ENCODE results near the gene SCN10A.

The SCN10A gene

DNA sequence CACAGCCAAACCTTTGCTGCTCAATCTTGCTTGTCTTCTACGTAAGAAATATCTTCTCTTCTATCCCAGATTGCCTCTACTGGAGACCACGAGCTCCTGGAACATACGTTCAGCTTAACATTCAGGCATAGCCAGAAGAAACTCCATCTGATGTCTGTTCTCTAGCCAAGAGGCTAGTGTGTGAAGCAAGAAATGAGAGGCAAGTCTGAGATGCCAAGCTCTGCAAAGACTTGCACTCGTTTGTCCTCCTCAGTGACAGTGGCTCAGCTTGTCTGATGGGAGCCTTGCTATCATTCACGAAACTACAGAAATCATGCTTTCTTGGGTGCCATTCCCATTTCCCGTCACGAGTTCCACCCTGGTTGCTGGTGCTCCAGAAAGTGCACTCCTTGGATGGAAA, at the start of gene SCN10A:
TSS of gene SCN10A (minus strand) at position 192 of the 400 bp plus-strand sequence. CDS start 22,207 bp downstream, outside the sequence.
- H3K27ac ChIP-seq = no peak within 1 kb of the TSS
- TF ChIP-seq, protein P1, sequence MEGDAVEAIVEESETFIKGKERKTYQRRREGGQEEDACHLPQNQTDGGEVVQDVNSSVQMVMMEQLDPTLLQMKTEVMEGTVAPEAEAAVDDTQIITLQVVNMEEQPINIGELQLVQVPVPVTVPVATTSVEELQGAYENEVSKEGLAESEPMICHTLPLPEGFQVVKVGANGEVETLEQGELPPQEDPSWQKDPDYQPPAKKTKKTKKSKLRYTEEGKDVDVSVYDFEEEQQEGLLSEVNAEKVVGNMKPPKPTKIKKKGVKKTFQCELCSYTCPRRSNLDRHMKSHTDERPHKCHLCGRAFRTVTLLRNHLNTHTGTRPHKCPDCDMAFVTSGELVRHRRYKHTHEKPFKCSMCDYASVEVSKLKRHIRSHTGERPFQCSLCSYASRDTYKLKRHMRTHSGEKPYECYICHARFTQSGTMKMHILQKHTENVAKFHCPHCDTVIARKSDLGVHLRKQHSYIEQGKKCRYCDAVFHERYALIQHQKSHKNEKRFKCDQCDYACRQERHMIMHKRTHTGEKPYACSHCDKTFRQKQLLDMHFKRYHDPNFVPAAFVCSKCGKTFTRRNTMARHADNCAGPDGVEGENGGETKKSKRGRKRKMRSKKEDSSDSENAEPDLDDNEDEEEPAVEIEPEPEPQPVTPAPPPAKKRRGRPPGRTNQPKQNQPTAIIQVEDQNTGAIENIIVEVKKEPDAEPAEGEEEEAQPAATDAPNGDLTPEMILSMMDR (IDR thresholded peaks at IDR 0.05) = no peak
- TF ChIP-seq ZFX (IDR thresholded peaks at IDR 0.05; ENCODE audit: borderline replicate concordance) = no peak

DNA sequence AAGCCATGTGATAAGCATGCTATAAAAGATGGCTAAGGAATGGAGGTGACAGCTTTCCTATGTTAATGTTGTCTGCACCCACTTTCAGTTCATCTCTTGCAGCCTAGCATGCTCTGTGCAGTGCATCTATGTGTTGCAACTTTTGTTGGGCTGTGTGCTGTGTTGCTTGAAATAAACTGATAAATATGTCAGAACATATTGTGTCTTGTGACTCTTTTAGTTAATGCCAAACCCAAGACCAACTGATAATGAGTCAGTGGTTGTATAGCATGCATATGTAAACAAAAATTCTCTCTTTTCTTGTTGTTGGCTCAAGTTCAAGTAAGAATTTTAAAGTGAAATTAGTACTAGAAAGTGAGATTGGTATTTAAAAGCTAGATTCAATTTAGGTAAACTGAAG, 37.0 kb upstream of the SCN10A start:
- TF ChIP-seq, protein P1 (IDR thresholded peaks at IDR 0.05) = no peak
- no peak for TF ChIP-seq ZFX (IDR thresholded peaks at IDR 0.05; ENCODE audit: borderline replicate concordance)
- no peak overlapping the region for H3K27ac ChIP-seq

DNA sequence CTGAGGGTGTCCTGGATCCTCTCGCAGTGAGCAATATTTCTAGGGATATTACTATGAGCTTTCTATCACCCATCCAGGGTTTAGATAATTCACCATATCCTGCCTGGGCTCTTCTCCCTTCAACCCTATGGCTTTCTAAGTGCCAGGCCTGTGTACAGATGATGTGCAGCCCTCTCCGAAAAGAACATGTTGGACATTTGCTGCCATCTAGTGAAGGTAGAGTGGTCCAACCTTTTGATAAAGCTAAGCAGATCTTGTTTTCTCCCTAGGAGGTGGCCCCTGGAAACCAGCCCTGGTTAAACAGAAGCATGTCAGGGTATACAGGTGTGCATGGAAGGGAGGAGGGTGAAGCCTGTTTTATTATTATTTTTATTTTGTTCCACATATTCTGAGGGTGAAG, 27.9 kb upstream of the SCN10A start:
- TF ChIP-seq, protein P1 (IDR thresholded peaks at IDR 0.05) = peak; percentile 46
- TF ChIP-seq ZFX (IDR thresholded peaks at IDR 0.05; ENCODE audit: borderline replicate concordance) = no peak
- no peak overlapping the region for H3K27ac ChIP-seq

DNA sequence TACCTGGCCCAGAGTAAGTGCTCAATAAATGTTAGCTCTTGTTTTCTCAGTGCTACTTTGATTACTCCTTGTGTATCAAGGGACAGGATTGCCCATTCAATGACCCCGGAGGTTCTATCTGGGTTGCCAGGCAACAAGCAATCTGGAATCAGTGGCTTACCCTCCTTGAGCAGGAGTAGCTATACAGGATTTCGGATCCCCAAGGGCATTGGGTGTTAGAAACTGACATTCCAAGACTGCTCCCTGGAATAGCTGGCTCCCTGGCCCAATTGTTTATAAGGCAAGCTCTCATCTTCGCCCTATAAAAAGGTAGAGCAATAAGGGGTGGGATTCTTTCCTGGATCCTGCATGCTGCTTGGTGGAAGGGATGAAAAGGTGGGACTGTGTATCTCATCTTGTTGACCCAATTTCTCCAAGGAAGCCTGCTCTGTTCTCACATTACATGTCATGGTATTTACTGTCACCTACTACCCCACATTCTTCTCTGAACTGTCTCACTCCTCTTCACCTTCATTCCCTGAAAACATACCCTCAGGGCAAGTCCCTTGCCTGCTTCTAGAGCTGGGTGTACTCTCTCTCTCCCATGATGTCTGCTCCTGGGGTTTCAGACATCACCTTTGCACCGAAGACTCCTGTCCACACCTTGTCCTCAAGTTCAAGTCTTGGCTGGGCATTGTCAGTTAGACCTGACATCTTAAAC, 26.4 kb upstream of the SCN10A start:
- TF ChIP-seq, protein P1 (IDR thresholded peaks at IDR 0.05) = no peak
- no peak for TF ChIP-seq ZFX (IDR thresholded peaks at IDR 0.05; ENCODE audit: borderline replicate concordance)
- no peak overlapping the region for H3K27ac ChIP-seq

DNA sequence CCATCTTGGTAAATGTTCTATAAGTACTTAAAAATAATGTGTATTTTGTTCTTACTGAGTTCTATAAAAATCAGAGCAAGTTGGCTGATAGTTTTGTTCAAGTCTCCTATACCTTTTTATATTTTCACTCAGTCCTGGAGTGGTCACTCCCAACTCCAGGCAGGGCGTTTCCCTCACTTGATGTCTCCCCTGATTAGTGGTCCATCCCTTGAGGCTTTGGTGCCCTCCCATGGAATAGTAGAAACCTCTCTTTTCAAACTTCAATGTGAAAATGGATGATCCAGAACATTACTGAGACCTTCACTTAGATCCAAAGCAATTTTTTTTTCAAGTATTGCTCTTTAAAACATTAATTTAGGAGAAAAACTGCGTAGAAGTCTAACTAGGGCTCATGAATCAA, 25.0 kb upstream of the SCN10A start:
- no peak for TF ChIP-seq ZFX (IDR thresholded peaks at IDR 0.05; ENCODE audit: borderline replicate concordance)
- TF ChIP-seq, protein P1 (IDR thresholded peaks at IDR 0.05) = no peak
- no peak overlapping the region for H3K27ac ChIP-seq

DNA sequence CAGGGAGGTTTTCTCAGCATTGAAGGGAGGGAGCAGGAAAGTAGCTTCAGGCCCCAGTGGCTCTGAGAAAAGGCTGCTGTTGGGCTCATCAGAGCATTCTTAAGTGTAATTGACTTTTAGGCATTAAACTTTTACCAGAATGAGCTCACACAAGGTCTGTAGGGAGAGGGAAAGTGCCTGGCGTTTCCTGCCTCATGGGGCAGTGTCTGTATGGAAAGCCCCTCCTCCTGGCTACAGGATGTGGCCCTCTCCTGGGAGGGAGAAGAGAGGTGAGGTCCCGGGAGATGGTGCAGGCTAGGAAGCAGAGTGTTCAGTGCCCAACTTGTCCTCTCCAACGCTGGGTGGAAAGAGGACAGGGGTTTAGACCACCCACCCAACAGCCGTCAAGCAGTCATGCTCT, 21.3 kb upstream of the SCN10A start:
- TF ChIP-seq, protein P1 (IDR thresholded peaks at IDR 0.05) = no peak
- no peak for TF ChIP-seq ZFX (IDR thresholded peaks at IDR 0.05; ENCODE audit: borderline replicate concordance)
- H3K27ac ChIP-seq = no peak overlapping the region

DNA sequence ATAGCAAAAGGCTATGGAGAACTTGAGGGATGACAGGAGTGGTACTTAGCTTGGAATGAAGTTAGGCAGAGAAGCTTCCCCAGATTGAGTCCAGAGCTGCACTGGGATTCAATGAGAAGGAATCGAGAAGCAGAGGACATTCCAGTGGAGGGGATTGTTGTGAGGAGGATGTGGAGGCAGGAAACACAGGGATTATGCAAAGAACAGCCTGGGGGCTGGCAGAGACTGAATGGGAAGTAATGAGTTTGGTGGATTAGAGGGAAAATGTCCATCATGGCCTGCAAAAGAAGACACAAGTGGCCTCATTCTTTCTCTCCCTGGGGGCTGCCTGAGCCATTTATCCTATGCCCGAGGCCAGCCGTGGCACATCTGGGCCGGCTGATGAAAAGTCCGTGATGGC, 20.5 kb upstream of the SCN10A start:
- no peak for TF ChIP-seq ZFX (IDR thresholded peaks at IDR 0.05; ENCODE audit: borderline replicate concordance)
- TF ChIP-seq, protein P1 (IDR thresholded peaks at IDR 0.05) = no peak

More for the DNA sequence above, 20.5 kb upstream of the SCN10A start:
- no peak overlapping the region for H3K27ac ChIP-seq

Measured in 22Rv1 (cell line).